ENCODE data around the gene TPM4.
A peak's percentile ranks its signal among the peaks of the same experiment; 100 is the strongest.
"Not testable (repeated sequence)": the region's sequence is repeated elsewhere in the genome, so short reads cannot be mapped to it uniquely, and the experiment has no call there.

The TPM4 gene

GRCh38 chr19:16094360-16095070 lies 18.2 kb downstream of the TPM4 start:
- no peak for DNase-seq (ENCODE audit: low read depth in 1 of 2, low spot score in 1 of 2)

DNA sequence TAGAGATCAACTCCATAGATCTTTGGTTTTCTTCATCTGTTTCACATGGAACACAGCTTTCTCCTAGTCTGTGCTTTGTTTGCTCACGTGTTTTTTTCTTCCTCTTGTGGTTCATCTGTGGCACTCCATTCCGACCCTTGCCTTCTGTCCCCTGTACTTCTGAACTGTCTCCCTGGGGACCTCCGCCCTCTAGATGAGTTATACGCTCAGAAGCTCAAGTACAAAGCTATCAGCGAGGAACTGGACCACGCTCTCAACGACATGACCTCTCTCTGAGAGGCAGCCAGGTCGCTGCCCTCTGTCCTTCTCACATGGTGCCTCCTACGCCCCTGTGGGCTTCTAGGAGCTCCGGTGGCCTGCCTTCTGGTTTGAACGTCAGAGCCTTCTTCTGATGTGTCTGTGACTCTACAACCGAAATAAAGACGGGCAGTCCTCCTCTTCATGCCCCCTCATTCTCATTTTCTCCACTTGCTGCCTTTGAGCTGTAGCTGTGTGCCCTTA lies 18.8 kb downstream of the TPM4 start:
- DNase-seq (ENCODE audit: low read depth in 1 of 2, low spot score in 1 of 2) = no peak

DNA sequence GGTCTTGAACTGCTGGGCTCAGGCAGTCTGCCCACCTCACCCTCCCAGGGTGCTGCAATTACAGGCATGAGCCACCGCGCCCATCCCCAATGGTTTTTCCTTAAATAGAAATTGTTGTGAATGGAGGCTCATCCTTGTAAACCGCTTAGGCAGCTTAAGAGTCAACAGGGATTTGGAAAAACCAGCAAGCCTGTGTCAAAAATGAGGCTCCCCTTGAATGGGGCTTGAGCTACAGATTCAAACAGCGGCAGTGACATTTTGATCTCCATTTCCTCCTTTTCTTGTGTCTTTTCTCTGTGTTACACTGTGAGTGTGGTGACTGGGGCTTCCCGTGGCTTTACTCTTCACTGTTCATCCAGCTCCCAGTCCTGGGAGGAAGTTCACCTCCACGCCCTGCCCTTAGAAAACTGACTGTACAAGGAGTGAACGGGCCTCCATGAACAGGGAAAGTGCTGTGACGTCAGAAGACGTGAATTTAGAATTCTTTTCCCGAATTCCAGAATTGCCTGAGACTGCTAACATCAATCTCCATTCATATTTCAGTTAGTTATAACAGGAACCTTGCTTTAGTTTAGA lies 20.1 kb downstream of the TPM4 start:
- no peak for DNase-seq (ENCODE audit: low read depth in 1 of 2, low spot score in 1 of 2)

- DNase-seq (ENCODE audit: low read depth in 1 of 2, low spot score in 1 of 2) = no peak
Observed at GRCh38 chr19:16098416-16098768, 22.1 kb downstream of the TPM4 start.

DNA sequence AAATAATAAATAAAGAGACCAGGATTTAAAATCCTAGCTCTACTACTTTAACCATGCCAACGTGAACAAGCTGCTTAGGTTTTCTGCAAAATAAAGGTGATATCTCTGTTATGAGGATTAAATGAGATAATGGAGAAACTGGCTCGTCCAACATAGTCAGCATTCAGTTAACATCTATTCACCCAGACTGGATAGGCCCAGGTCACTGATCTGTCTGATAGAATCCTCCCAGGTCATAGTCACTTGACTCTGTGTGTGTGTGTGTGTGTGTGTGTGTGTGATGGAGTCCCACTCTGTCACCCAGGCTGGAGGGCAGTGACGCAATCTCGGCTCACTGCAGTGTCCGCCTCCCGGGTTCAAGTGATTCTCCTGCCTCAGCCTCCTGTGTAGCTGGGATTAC lies 22.5 kb downstream of the TPM4 start:
- no peak for DNase-seq (ENCODE audit: low read depth in 1 of 2, low spot score in 1 of 2)

GRCh38 chr19:16099314-16099965 lies 23.1 kb downstream of the TPM4 start:
- not testable (repeated sequence) for DNase-seq (ENCODE audit: low read depth in 1 of 2, low spot score in 1 of 2)

DNA sequence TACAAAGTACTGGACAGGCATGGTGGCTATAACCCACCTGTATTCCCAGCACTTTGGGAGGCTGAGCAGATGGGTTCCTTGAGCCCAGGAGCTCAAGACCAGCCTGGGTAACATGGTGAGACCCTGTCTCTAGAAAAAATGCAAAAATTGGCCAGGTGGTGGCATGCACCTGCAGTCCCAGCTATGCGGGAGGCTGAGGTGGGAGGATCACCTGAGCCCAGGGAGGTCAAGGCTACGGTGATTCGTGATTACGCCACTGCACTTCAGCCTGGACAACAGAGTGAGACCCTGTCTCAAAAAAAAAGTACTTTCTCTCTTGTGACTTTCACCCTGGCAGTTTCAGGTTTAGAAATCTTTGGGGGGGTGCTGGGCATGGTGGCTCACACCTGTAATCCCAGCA lies 24.2 kb downstream of the TPM4 start:
- no peak for DNase-seq (ENCODE audit: low read depth in 1 of 2, low spot score in 1 of 2)

DNA sequence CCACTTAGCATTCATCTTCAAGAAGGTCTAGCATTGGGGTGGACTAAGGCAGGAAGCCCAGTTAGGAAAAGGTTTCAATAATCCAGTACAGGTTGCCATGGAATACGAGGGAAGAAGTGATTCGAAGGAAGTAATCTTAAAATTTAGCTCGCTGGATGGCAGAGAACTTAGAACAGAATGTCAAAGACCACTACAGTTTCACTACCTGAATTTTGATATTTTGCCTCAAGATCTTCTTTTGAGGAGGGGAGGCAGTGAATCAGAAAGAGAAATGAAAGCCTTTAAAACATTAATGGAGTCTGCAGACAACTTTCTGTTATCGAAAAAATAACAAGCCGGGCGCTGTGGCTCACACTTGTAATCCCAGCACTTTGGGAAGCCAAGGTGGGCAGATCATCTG lies 28.4 kb downstream of the TPM4 start:
- DNase-seq (ENCODE audit: low read depth in 1 of 2, low spot score in 1 of 2) = no peak

DNA sequence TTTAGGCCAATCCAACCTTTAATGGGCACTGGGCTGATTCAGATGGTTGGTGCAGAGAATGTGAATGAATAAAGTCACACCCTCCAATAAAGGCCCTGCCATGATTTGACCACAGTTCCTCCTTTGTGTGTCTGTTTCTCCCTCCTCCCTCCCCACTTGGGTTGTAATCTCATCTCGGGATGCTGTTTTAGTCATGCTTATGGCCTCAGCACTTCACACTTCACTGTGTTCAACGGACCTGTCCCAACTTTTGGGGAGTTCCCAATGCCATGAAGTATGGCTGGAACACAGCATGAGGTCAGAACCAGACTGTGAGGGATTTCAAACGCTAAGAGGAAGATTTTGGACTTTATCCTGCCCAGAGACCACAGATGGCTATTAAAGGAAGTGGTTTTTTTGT lies 29.8 kb downstream of the TPM4 start:
- no peak for DNase-seq (ENCODE audit: low read depth in 1 of 2, low spot score in 1 of 2)

DNA sequence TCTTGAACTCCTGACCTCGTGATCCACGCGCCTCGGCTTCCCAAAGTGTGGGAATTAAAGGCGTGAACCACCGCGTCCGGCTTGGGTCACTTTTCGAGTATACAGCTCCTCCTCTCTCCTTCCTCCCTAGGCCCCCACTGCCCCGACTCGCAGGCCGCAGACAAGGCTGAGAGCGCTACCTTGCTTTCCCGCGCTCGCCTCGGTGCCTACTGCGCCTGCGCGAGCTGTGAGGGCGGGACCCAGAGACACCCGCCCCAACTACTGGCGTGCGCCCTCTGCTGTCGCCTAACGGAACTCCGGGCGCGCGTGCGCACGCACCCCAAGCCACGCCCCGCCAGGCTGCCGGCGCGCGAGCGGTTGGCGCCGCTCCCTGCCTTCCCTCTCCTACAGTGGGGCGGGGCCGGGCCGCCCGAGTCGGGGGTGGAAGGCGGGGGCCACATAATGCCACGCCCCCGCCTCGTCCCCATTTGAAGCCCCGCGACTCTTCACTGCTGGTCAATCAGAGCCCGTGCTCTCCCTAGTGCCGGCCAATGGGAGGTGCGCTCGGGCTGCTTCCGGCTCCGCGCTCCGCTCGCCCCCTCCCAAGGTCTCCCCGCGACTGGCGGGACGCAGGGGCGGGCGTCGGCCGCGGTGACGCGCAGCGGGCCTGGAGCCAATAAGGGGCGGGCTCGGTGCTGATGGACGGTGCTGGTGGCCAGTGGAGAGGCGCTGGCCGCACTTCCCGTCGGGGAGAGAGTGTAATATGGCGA lies 35.0 kb downstream of the TPM4 start, which contains the start of gene RAB8A:
Gene RAB8A (plus strand): TSS at position 730 of the 749 bp plus-strand sequence. CDS start 13 bp downstream, at position 743.
- peak; percentile 100 for DNase-seq (ENCODE audit: low read depth in 1 of 2, low spot score in 1 of 2)

DNA sequence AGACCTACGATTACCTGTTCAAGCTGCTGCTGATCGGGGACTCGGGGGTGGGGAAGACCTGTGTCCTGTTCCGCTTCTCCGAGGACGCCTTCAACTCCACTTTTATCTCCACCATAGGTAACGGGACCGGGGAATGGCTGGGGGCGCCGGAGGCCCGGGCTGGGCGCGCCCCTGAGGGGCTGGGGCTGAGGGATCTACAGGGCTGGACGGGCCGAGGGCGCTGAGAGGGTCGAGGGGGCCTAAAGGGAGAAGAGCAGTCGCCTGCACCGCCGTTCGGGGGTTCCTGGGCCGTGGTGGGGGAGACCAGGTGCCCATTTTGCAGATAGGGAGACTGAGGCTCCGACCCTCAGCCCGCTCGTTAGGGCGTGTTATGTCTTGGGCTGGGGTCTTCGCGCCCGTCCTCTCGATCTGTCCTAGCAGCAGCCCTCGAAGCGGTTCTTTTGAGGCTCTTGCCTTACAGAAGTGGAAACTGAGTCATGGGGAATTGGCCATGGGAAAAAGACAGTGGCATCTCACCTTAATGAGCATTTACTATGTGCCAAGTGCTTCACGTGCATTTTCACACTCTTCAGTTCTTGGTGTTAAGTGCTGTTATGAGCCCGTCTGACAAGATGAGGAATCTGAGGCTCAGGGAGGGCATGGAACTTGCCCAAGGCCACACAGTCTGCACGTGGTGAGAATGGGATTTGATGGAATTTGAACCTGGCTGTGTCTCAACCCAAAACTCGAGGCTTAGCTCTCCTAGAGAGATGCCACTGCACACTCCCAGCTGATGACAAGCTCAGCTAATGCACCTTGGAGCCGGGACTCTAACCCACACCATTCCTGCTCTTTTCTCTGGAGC lies 35.8 kb downstream of the TPM4 start:
- no peak for DNase-seq (ENCODE audit: low read depth in 1 of 2, low spot score in 1 of 2)

GRCh38 chr19:16112778-16113177 lies 36.5 kb downstream of the TPM4 start:
- no peak for DNase-seq (ENCODE audit: low read depth in 1 of 2, low spot score in 1 of 2)

- DNase-seq (ENCODE audit: low read depth in 1 of 2, low spot score in 1 of 2) = no peak
Observed at GRCh38 chr19:16113727-16114126, 37.4 kb downstream of the TPM4 start.

DNA sequence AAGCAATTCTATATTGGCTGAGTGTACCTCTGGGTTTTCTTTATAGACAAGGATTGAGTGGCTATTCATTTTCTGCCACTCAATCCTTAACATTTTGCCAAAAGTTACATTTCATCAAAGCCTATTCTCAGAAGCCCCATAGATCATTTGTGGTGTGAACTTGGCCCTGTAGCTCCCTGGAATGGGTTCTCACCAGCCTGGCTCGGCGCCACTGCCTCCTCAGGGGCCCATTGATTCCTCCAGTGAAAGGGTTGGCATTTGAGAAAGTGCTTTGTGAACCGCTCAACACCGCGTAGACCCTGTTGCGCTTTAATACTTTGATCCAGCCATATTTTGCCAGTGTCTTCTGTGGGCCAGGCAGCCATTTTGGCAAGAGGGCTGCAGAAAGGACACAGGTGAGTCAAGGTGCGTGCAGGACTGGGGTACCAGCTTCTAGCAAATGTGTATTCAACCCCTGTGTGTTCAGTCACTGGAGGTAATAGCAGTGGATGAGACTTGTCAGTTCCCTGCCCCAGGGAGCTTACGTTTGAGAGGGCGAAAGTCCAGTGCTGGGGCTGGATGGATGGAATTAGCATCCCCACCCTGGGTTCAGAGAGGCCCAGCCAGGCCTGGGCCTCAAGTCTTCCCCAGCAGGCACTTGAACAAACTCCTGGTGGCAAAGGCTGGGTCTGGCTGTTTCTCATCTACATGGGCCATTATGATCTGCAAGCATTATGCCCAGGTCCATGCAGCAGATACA lies 39.2 kb downstream of the TPM4 start:
- no peak for DNase-seq (ENCODE audit: low read depth in 1 of 2, low spot score in 1 of 2)

- no peak for DNase-seq (ENCODE audit: low read depth in 1 of 2, low spot score in 1 of 2)
Observed at GRCh38 chr19:16116067-16116466, 39.8 kb downstream of the TPM4 start.

DNA sequence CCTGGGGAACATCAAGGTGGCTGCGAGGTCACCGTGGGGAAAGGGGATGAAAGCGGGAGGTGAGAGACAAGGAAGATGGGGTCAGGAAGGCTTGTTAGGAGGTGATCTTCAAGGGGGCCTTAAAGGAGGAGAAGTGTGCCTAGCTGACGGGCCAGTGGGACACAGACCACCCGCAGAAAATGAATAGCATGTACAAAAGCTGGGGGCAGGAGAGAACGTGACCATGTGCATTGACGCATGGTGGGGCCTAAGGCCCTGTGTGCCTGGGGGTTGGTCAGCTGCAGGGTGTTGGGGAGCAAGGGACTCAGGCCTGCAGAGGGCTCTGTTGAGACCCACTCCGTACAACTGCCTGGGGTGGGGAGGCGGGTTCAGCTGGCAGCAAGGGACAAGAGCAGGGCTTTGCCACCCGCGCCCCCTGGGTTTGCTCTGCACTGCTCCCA lies 41.3 kb downstream of the TPM4 start:
- DNase-seq (ENCODE audit: low read depth in 1 of 2, low spot score in 1 of 2) = no peak

- no peak for DNase-seq (ENCODE audit: low read depth in 1 of 2, low spot score in 1 of 2)
Observed at GRCh38 chr19:16118489-16119033, 42.3 kb downstream of the TPM4 start.

DNA sequence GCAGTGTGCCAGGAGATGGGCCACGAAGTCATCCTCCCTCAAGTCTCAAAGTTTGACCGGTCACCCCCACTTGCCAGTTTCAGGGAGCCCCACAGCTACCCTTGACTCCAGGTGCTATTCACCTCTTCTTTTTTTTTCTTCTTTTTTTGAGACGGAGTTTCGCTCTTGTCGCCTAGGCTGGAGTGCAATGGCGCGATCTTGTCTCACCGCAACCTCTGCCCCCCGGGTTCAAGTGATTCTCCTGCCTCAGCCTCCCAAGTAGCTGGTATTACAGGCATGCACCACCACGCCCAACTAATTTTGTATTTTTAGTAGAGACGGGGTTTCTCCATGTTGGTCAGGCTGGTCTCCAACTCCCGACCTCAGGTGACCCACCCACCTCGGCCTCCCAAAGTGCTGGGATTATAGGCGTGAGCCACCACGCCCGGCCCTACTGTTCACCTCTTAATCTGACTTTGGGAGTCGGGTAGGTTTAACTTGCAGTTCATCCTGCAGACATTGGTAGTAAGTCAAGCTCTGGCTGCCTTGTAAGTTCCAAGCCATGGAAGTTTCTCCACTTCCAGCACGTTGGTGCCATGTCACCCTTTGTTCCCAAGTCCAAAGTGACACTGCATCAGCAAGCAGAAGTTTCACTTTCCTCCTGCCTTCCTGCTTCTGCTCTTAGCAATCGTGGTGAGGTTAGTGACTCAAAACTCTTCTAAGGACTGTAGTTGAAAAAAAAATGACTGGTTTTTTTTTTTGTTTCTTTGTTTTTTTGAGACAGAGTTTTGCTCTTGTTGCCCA lies 43.0 kb downstream of the TPM4 start:
- not testable (repeated sequence) for DNase-seq (ENCODE audit: low read depth in 1 of 2, low spot score in 1 of 2)

GRCh38 chr19:16121141-16121540 lies 44.8 kb downstream of the TPM4 start:
- DNase-seq (ENCODE audit: low read depth in 1 of 2, low spot score in 1 of 2) = no peak

Measured in stimulated activated CD4-positive, alpha-beta T cell treated with anti-CD3 and anti-CD28 coated beads, Interleukin-15, amount 100 ng/mL, for 1 hour (primary cell).